PC-3 (cell line): Measurements from ENCODE around the gene RALGPS1.

ENCODE experiments used
- CTCF ChIP-seq: fragments of 300-600 bp; sonication (generic); conservative IDR thresholded peaks from 2 replicates; pipeline ENCODE4 v1.5.1; 2017; ENCODE audit warnings: antibody characterized with exemption, low read depth, mild to moderate bottlenecking, low read length
- EZH2 ChIP-seq: fragments of 300-600 bp; sonication (generic); IDR thresholded peaks from one replicate; pipeline ENCODE4 v1.6.1; 2017; ENCODE audit warnings: antibody characterized with exemption, mild to moderate bottlenecking, low read length; ENCODE audit not compliant: unreplicated experiment

DNA sequence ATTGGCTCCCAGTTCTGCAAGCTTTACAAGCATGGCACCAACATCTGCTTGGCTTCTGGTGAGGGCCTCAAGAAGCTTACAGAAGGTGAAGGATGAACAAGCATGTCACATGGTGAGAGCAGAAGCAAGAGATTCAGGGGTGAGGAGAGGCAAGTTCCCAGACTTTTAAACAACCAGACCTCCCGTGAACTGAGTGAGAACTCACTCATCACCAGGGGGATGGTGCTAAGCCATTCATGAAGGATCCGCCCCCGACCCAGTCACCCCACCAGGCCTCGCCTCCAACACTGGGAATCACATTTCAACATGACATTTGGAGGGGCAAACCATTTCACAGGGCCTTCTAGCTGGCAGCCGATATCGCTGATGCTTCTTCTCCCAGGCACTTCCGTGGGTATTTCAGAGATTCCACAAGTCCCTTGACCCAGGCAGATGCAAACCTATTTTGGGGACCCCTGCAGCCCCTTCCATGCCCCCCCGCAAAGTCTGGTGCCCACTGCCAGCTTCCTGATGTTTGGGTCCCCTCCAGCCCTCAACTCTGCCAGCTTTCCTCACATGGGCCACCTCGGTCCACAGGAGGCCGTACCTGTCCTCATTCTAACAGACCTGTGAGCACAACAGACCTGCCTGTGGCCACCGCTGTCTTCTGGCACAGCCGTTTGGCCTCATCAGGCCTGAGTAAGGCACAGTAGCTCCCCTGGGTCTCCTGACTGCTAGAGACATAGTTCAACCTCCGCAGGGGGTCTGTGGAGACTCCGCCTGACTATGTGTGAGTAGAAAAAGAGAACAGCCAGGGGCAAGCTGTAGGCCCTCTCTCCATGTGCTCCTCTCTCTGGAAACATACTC lies 268.5 kb downstream of the RALGPS1 start:
- TF ChIP-seq CTCF (no peak), EZH2 (no peak)
